Measurements from ENCODE around the gene NNAT. TPM values are rescaled to one million over a fixed set of nuclear protein-coding genes. Genes with fewer than 3 reads are reported as not detected.

NNAT gene
- total RNA-seq, 1 donor from 2014 or later = 14.7 TPM

- DNase-seq (ENCODE audit: extremely low spot score, unreplicated experiment) = peak; percentile 54
- TF ChIP-seq CTCF (IDR thresholded peaks at IDR 0.05) = no peak
- H3K9me3 Mint-ChIP-seq (ENCODE audit: unreplicated experiment) = no peaks in the 10 kb centered on the region
- H3K4me1 Mint-ChIP-seq (ENCODE audit: unreplicated experiment) = peaks cover 12% of the 10 kb centered on the region
- H3K36me3 Mint-ChIP-seq (ENCODE audit: unreplicated experiment) = no peaks in the 10 kb centered on the region
- peaks cover 61% of the 10 kb centered on the region for H3K27me3 Mint-ChIP-seq (ENCODE audit: unreplicated experiment)
- H3K27ac Mint-ChIP-seq (ENCODE audit: unreplicated experiment) = no peak overlapping the region
- no peak overlapping the region for H3K4me3 Mint-ChIP-seq (ENCODE audit: unreplicated experiment)
Observed at GRCh38 chr20:37566590-37567330, 45.7 kb downstream of the NNAT start.

- peak; percentile 42 for DNase-seq (ENCODE audit: extremely low spot score, unreplicated experiment)
- H3K27me3 Mint-ChIP-seq (ENCODE audit: unreplicated experiment) = peaks cover 57% of the 10 kb centered on the region
- peaks cover 12% of the 10 kb centered on the region for H3K4me1 Mint-ChIP-seq (ENCODE audit: unreplicated experiment)
- no peaks in the 10 kb centered on the region for H3K36me3 Mint-ChIP-seq (ENCODE audit: unreplicated experiment)
- H3K9me3 Mint-ChIP-seq (ENCODE audit: unreplicated experiment) = no peaks in the 10 kb centered on the region
- no peak for TF ChIP-seq CTCF (IDR thresholded peaks at IDR 0.05)
- H3K4me3 Mint-ChIP-seq (ENCODE audit: unreplicated experiment) = no peak overlapping the region
- no peak overlapping the region for H3K27ac Mint-ChIP-seq (ENCODE audit: unreplicated experiment)
Observed at GRCh38 chr20:37567331-37567665, 46.2 kb downstream of the NNAT start.

- peaks cover 12% of the 10 kb centered on the region for H3K4me1 Mint-ChIP-seq (ENCODE audit: unreplicated experiment)
- H3K27me3 Mint-ChIP-seq (ENCODE audit: unreplicated experiment) = peaks cover 56% of the 10 kb centered on the region
- TF ChIP-seq CTCF (IDR thresholded peaks at IDR 0.05) = no peak
- H3K27ac Mint-ChIP-seq (ENCODE audit: unreplicated experiment) = no peak overlapping the region
- peak; percentile 76 for DNase-seq (ENCODE audit: extremely low spot score, unreplicated experiment)
- H3K9me3 Mint-ChIP-seq (ENCODE audit: unreplicated experiment) = no peaks in the 10 kb centered on the region
- no peaks in the 10 kb centered on the region for H3K36me3 Mint-ChIP-seq (ENCODE audit: unreplicated experiment)
- no peak overlapping the region for H3K4me3 Mint-ChIP-seq (ENCODE audit: unreplicated experiment)
Observed at GRCh38 chr20:37567671-37568588, 46.9 kb downstream of the NNAT start.

- TF ChIP-seq CTCF (IDR thresholded peaks at IDR 0.05) = no peak
- Mint-ChIP-seq H3K27ac (ENCODE audit: unreplicated experiment) (no peak overlapping the region), H3K4me1 (ENCODE audit: unreplicated experiment) (peaks cover 9% of the 10 kb centered on the region), H3K36me3 (ENCODE audit: unreplicated experiment) (no peaks in the 10 kb centered on the region), H3K27me3 (ENCODE audit: unreplicated experiment) (peaks cover 56% of the 10 kb centered on the region), H3K4me3 (ENCODE audit: unreplicated experiment) (no peak overlapping the region), H3K9me3 (ENCODE audit: unreplicated experiment) (no peaks in the 10 kb centered on the region)
- no peak for DNase-seq (ENCODE audit: extremely low spot score, unreplicated experiment)
Observed at GRCh38 chr20:37570419-37570818, 49.4 kb downstream of the NNAT start.

- DNase-seq (ENCODE audit: extremely low spot score, unreplicated experiment) = peak; percentile 27
- Mint-ChIP-seq H3K4me3 (ENCODE audit: unreplicated experiment) (no peak overlapping the region), H3K4me1 (ENCODE audit: unreplicated experiment) (peaks cover 8% of the 10 kb centered on the region), H3K9me3 (ENCODE audit: unreplicated experiment) (no peaks in the 10 kb centered on the region), H3K27me3 (ENCODE audit: unreplicated experiment) (peaks cover 52% of the 10 kb centered on the region), H3K36me3 (ENCODE audit: unreplicated experiment) (no peaks in the 10 kb centered on the region), H3K27ac (ENCODE audit: unreplicated experiment) (no peak overlapping the region)
- no peak for TF ChIP-seq CTCF (IDR thresholded peaks at IDR 0.05)
Observed at GRCh38 chr20:37571033-37571432, 50.0 kb downstream of the NNAT start.

Measured in osteocyte (in vitro differentiated cells).